Hematopoietic multipotent progenitor cell treated with erythropoietin and hydrocortisone succinate and interleukin-3 and kit ligand, for 15 days (in vitro differentiated cells): ENCODE data around the gene CTNNA3.

Experiments
- DNase-seq: peaks from one replicate; pipeline ENCODE4 v3.0.0-alpha.2; 2015; ENCODE audit warnings: low spot score

Gene CTNNA3

DNA sequence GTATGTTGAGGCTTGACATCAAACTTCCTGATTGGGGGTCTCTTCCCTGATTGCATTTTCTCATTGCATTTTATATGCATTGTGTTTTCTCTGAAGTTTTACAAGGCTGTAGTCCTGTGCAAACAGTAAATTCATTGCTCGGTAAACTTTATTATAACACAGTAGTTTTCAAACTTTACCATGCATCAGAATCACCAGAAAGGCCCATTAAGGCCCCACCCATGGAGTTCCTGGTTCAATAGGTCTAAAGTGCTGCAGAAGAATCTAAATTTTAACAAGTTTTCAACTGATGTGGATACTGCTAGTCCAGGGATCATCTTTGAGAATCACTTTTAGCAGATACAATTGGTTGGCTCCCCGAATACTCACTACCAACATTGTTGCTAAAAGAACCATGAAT, 1404.9 kb downstream of the CTNNA3 start:
- no peak for DNase-seq

DNA sequence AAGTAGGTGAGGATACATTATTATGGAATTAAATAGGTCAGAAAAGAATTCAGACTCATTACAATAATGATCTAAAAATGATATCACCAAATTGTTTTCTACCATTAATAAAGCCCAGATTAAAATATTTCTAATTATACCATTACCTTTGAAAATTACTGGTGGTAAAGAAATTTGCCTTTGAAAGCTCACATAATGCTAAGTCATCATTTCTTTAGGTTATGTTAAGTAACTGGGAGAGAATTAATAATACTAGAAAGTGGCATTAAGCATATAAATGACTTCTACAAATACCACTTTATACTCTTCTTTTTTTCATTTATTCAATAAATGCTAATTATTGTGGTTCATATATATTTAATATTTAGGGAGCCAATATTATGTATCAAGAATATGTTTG, 1411.4 kb downstream of the CTNNA3 start:
- DNase-seq, result no peak

- DNase-seq, result no peak
Observed at GRCh38 chr10:66283874-66284464, 1412.0 kb downstream of the CTNNA3 start.

- no peak for DNase-seq
Observed at GRCh38 chr10:66283064-66283463, 1412.9 kb downstream of the CTNNA3 start.

GRCh38 chr10:66281327-66281726, 1414.7 kb downstream of the CTNNA3 start:
- DNase-seq, result no peak

- DNase-seq, result no peak
Observed at GRCh38 chr10:66277481-66277880, 1418.5 kb downstream of the CTNNA3 start.

DNA sequence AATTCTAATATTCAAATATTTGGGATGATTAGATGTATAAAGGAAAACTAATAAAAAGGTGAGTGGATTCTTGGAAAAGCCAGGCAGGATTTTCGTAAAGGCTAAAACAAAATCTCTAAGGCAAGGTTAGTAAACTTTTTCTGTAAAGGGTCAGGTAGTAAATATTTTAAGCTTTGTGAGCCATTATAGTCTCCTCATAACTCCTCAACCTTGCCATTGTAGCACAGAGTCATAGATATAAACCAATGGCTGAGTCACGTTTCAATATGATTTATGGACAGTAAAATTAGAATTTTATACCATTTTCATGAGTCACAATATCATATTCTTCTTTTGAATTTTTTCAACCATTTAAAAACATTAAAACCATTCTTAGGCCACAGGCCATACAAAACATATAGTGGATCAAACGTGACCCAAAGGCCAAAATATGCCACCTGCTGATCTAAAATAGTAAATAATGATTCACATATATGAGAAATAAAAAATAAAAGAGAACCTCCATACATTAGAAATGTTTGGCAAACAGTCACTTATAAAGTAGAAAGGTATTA, 1422.0 kb downstream of the CTNNA3 start:
- DNase-seq, result no peak

- no peak for DNase-seq
Observed at GRCh38 chr10:66265398-66265797, 1430.6 kb downstream of the CTNNA3 start.

GRCh38 chr10:66259836-66260235, 1436.2 kb downstream of the CTNNA3 start:
- DNase-seq, result no peak

DNA sequence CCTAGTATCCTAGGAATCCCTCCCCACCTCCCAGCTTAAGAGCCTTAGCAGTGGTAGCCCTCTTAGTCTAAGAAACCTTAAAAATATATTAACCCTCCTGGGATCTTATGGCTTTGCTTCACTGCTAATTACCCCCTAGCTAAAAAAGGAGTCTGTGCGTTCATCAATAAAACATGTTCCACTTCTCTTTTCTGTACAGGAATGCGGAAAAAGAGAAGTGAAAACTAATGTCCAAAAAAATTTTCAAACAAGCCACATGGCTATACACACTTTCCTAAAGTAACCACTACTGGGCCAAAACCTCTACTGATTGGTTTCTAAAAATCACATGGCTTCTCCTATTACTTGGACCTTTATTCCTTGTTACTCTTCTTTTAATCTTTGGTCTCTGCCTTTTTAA, 1437.3 kb downstream of the CTNNA3 start:
- no peak for DNase-seq

GRCh38 chr10:66257801-66258200, 1438.2 kb downstream of the CTNNA3 start:
- DNase-seq, result no peak

DNA sequence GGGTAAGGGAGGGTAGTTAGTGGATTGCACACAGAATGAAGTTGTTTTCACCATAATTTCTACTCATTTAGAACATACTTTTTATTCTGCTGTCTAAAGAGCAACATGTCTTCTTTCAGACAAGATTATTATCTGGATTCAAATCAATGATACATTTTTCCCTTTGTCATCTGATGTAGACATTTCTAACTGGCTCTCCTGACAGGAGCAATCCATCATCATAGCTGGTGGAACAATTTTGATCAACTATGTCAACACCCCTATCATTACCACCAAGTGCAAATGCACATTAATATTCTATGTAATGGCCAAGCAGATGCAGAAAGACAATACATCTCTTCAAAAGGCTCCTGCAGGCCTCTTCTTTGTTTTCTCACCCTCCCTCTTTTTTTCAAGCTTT, 1443.0 kb downstream of the CTNNA3 start:
- DNase-seq, result no peak

DNA sequence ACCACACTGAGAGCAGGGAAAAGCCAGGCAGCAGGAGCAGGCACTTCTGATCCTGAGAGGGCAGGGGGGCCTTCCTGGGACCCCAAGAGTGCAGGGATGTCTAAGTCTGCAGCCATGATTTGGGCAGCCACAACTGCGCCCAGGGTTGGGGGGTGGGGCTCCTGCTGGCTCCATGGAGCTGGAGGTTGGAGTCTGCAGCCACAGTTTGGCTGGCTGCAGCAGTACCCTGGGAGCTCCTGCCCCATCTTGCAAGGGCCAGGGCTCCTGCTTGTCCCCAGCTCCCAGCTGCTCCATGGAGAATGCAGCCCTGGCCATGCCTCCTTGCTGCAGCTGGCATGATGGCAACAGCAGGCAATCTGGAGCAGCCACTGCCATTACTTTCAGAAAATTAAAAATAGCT, 1449.8 kb downstream of the CTNNA3 start:
- DNase-seq, result no peak

- no peak for DNase-seq
Observed at GRCh38 chr10:66244953-66245352, 1451.0 kb downstream of the CTNNA3 start.

DNA sequence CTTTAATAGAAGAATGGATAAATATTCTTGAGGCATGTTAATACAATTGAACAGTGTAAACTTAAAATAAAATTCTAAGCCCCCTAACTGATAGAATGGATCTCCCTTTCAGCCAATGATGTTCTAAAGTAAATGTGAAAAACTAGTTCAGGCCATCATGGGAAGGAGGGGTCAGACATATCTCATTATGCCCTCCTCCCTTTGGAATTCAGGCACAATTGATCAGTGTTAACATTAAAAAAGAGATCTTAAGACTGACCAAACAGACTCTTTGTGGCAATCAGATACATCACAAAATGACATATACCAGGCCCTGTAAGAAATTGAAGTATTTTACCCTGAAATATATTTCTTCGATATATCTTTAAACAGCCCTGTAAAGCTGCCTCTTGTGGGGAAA, 1453.1 kb downstream of the CTNNA3 start:
- DNase-seq, result no peak

GRCh38 chr10:66239062-66239461, 1456.9 kb downstream of the CTNNA3 start:
- no peak for DNase-seq

- DNase-seq, result no peak
Observed at GRCh38 chr10:66238343-66238742, 1457.7 kb downstream of the CTNNA3 start.

GRCh38 chr10:66234872-66235271, 1461.1 kb downstream of the CTNNA3 start:
- DNase-seq, result no peak

GRCh38 chr10:66228887-66229286, 1467.1 kb downstream of the CTNNA3 start:
- DNase-seq, result no peak

GRCh38 chr10:66223656-66224055, 1472.3 kb downstream of the CTNNA3 start:
- DNase-seq, result no peak

DNA sequence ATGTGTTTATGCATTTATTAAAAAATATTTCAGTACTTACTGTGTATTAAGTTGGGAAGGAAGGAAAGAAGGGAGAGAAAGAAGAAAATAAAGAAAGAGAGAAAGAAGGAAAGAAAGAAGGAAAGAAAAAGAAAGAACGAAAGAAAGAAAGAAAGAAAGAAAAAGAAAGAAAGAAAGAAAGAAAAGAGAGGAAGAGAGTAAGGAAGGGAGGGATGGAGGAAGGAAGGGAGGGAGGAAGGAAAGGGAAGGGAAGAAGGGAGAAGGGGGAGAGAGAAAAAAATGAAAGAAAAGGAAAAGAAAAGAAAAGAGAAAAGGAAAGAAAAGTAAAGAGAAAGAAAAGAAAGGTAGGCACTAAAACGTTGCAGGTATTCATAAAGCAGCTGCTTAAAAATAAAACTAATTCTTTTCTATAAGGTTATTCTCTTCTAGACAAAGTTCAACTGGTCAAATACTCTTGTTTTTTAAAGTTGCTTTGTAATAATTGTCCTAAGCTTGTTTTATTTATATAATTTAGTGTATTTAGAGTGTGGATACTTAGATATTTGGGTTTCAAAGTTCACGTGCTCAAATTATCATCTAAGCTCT, 1473.4 kb downstream of the CTNNA3 start:
- DNase-seq, result no peak

DNA sequence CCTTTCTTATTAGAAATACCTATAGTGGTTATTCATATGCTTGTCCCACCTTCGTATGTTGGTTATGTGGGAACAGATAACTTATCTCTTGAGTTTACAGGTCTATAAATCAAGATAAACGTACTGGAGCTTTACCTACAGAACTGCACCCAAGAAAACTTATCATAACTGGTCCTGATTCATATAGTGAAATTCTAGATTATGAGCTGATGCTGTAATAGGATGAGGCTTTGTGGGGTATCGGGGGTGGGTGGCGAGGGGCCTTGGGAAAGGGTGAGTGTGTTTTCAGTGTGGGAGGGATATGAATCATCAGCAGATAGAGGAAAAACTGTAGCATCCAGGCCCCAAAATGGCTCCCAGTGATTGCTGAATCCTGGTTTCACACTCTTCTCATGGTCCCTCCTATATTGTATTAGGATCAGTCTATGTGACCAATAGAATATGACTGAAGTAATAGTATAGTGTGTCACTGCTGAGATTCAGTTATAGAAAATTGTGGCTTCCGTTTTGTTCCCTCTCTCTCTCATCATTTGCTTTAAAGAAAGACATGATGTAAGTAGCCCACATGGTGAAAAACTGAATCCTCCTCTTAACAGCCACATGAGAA, 1476.9 kb downstream of the CTNNA3 start:
- DNase-seq, result no peak

DNA sequence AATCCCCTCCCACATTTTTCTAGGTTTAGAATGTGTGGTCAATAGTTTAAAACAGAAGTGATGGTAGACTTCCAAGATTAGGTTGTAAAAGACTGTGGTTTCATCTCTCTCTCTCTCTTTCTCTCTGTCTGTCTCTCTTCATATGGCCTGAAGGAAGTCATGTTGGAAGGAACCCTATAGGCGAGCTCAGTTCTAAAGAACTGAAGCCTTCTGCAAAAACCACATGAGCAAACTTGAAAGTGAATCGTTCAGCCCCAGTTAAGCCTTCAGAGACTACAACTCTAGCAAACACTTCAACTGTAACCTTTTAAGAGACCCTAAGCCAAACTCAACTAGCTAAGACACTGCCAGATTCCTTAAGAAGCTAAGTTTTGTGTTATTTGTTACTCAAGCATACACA, 1477.7 kb downstream of the CTNNA3 start:
- no peak for DNase-seq

DNA sequence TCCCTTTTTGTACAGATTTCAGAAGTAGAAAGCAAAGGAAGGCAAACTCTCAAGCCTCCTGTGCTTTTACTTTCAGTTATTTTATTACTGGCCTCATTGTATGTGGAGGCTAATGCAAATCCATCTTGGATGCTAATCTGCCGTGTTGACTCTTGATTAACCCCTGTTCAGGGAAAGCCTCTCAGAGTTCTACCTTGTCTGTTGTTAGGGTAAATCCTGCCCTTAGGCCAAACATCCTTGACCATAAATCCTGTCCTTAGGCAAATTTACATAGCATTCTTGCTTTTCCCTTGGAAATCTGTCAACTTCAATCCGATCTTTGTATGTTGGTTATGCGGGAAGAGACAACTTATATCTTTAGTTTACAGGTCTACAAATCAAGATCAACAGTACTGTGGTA, 1480.1 kb downstream of the CTNNA3 start:
- DNase-seq, result no peak
